HG03280 (cell line): ENCODE measurements around the gene ATOH8.

Source experiments
- ATAC-seq: cut with Tn5 transposase; IDR thresholded peaks from one replicate; pipeline ENCODE4 v1.9.1; 2021; ENCODE audit warnings: mild to moderate bottlenecking, moderate library complexity; ENCODE audit not compliant: unreplicated experiment

ATOH8 gene

DNA sequence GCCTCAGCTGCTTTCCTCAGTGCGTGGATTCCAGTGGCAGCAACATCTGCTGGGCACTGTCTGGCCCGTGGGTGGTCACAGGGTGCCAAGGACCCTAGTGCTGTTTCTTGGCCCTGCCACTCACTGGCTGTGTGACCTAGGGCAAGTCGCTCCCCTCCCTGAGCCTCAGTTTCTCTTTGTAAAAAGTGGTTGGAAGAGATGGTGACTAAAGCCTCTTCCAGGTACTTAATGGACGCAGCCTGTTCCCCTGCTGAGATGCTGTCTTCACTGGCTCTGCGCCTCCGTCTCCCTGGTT lies 42.2 kb downstream of the ATOH8 start:
- ATAC-seq: no peak

DNA sequence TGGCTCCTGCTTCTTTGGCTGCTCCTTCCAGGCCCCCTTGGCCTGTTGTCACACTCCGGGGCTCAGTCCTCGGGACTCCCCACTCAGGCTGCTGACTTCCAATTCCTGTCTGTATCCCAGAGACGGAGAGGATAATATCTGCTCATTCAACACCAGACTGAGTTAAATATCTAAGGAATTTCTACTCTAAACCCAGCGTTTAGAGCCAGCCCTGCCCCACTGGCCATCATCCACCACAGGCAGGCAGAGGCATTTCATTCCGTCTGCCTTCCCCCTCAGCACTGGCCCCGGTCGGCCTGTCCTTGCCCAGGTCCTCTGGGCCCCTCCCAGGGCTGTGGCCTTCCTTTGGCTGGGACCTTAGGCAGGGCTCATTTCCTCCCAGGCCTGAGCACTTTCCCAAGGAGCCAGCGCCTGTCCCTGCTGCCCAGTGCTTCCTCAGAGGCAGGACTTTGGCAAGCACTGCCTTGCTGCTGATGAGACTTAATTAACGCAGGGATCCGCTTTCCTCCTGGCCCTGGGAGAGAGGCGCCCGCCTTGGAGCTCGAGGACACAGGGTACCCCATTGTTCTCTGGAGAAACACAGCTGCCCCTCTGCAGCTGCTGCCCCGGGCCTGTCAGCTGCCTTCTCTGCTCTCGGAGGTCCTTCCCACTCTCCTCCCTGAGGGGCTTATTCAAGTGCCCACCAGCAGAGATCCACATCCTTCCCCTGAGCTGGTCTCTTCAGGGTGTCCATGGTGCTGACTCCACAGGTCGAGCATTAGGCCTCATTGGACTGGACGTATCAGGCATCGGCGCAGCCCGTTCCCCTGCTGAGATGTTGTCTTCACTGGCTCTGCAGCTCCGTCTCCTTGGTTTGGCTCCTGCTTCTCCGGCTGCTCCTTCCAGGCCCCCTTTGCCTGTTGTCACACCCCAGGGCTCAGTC lies 42.8 kb downstream of the ATOH8 start:
- ATAC-seq: no peak

DNA sequence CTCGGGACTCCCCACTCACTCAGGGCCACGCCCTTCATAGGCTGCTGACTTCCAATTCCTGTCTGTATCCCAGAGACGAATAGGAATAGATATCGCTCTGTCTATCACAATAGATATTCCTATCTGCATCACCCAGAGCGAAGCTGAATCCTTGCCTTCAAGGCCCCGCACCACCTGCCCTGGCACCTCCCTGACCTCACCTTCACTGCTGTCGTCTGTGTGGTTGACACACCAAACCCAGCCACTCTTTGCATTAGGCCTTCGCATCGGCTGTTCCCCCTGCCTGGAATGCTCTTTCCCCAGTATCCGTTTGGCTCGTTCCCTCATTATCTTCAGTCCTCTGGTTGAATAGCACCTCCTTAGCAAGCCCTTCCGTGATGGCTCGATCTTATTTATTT lies 43.5 kb downstream of the ATOH8 start:
- no peak for ATAC-seq

DNA sequence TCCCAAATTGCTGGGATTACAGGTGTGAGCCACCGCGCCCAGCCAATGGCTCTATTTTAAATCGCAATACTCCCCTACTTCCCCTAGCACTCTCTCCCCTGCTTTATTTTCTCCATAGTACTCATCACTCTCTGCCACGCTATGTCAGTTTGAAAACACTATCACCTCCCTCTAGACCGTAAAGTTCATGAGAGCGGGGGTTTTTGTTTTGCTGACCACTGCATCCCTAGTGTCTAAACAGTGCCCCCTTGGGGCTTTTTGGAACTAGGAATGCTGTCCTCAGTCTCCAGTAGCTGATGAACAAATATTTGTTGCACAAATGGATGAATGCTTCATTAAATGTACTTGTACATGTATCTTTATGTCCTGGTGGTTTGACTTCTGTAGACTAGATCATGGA lies 44.1 kb downstream of the ATOH8 start:
- no peak for ATAC-seq

DNA sequence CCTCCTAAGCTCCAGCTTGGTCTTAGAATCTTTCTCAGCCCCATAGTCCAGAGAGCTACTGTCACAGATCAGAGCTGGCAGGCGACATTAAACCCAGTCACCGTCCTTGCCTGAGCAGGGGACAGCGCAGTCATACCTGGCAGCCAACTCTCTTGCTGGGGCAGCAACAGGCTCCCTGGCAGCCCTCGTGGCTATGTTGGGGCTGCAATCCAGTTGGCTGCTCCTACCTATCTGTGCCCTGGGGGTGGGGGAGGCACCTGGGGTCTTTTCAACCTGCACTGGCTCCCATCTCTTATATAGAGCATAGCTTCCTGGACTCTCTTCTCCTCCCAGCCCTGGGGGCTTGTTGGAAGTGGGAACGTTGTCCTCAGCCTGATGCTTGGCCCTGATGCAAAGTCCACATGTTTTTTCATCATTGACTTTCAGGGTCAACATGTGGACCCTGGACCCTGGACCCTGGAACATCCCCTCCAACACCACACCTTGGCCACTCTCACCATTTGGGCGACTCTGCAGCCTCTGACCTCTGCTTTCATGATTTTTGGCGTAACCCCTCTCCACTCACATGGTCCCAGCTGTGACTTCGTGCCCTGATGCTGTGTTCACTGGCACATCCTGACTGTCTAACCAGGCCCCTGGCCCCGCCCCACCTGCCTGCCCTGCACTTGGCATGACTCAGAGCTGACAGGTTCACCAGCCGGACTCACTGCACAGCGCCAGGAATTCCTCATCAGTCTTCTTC lies 45.6 kb downstream of the ATOH8 start:
- no peak for ATAC-seq

DNA sequence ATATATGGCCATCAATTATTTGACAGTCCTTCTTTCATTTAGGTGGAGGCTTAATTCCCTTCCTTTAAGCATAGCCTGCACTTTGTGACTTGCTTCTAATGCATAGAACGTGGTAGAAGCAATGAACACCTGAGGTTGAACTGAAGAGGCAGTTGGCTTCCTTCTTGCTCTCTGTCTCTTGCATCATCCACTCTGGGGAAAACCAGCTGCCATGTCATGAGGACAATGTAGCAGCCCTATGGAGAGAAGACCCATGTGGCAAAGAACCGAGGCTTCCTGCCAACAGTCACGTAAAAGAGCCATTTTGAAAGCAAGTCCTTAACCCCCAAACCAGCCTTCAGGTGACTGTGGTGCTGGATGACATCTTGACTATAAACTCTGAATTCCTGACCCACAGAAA lies 46.8 kb downstream of the ATOH8 start:
- no peak for ATAC-seq

DNA sequence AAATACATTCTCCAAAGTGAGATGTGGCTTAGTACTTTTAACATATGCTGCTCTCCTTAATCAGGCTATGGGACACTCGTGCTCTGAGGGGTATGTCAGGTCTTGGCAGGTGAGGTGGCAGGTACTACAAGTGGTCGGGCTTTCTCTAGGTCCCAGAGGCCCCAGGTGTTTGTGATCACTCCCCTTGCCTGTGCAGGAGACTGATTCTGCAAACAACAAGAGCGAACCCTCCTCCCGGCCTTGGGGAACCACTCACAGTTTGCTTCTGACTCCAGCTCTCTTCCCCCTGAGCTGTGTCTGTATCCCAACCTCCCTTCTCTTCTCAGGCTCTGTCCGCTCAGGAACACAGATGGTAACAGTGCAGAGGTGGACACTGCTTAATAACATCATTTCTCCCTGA lies 48.1 kb downstream of the ATOH8 start:
- ATAC-seq: no peak

DNA sequence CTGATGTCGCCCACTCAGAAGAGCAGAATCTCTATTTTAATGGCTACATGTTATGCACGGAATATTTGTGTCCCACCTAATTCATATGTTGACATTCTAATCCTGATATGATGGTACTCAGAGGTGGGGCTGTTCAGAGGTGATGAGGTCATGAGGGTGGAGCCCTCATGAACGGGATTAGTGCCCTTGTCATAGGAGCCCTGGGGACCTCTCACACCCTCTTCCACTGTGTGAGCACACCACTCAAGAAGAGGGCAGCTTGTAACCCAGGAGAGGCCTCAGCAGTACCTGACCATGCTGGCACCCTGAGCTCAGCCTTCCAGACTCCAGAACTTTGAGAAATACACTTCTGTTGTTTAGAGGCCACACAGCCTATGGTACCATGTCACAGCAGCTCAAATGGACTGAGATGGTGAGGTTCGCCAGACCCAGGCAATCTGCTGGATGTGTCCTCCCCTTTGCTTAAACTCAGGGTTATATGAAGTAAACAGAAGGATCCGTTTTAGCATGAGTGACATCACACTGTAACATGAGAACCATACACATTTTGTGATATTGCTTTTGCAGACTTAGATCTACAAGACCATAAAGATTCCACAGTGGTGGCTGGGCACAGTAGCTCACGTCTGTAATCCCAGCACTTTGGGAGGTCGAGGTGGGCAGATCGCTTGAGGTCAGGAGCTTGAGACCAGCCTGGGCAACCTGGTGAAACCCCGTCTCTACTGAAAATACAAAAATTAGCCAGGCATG lies 48.7 kb downstream of the ATOH8 start:
- ATAC-seq: no peak

DNA sequence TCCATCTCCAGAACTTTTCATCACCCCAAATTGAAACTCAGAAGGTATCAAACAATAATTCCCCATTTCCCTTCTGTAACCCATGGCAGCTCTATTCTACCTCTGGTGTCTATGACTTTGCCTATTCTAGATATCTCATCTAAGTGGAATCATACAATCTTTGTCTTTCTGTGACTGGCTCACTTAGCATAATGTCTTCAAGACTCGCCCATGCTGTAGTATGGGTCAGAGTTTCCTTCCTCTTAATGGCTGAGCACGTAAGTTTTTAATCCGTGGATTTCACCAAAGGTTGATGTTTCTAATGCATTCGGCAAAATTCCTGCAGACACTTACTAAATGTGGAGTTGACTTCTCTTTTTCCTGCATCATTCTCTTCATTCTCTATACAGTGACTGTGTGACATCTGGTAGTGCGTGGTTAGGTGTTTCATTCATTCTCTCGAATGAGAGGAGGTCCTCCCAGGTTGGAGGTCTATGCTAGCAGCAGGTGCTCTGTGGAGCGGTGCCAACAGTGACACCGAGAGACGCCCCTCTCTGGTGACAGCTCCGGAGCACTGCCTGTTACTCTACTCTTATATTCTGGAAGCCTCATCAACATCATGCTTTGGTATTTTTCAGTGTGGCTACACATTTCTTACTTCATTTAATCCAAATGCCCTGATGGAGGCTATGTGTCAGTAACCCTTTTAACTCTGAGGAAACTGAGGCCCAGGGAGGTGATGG lies 50.1 kb downstream of the ATOH8 start:
- ATAC-seq: no peak

DNA sequence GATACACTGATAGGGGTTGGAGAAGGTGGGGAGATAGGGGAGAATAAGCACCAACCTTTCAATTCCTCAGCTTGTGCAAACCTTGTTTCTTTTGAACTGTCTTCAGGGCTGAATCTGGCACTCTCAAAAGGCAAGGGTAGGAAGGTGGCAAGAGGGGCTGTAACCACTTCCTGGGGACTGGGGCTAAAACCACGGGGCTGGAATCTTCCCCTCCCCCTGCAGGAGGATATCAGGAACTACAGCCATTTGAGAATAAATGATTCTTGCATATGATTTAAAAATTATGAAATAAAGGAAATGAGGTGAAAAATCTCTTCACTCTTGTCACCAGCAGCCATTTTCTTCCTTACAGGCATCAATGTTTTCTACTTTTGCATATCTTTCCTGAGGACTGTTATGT lies 50.8 kb downstream of the ATOH8 start:
- no peak for ATAC-seq

DNA sequence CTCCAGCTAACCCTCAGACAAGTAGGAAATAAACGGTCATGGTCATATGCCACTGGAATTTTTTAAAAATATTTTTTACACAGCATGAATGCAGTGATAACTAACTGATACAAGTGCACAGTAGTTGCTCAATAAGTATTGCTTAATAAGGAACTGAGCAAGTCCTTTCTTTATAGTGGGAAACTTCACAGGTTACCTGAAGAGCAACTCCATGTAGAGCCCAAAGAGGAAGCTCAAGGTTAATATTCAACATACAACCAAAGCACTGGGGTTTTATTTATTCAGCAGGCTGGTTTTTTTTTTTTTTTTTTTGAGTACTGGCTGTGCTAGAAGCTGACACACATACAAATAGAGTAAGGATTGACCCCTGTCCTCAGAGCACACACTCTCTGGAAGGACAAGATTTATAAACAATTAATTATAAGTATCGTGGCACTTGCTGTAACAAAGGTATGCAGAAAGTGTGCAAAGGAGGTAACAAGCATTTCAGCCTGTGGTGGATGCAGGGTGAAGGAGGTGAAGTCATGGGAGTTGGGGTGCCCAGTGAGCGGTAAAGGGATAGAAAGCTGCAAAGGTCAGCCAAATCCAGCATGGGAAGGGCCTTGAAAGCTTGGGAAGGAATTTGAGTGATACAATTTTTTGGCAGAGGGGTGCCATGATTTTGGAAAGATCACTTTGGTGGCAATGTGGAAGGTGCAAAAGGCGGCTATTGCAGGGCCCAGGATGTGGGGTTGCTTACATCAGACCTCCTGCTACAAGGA lies 52.7 kb downstream of the ATOH8 start:
- no peak for ATAC-seq

DNA sequence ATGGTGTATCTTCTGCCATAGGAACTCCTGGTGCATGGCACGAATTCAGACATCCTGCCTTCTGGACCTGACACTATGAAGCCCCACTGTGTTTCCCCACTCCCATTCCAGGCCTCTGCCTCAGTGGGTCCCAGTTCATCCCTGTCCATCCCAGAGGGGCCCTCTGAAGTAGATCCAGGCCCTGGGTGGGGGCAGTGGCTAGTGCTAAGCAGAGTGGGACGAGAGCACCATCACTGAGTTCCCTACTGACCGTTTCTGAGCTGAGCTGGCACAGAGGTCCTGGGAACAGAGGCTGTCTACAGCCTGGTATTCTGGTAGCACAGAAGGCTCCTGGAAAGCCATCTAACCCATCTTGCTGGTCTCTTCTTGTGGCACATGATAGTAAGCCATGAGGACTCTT lies 54.0 kb downstream of the ATOH8 start:
- no peak for ATAC-seq

DNA sequence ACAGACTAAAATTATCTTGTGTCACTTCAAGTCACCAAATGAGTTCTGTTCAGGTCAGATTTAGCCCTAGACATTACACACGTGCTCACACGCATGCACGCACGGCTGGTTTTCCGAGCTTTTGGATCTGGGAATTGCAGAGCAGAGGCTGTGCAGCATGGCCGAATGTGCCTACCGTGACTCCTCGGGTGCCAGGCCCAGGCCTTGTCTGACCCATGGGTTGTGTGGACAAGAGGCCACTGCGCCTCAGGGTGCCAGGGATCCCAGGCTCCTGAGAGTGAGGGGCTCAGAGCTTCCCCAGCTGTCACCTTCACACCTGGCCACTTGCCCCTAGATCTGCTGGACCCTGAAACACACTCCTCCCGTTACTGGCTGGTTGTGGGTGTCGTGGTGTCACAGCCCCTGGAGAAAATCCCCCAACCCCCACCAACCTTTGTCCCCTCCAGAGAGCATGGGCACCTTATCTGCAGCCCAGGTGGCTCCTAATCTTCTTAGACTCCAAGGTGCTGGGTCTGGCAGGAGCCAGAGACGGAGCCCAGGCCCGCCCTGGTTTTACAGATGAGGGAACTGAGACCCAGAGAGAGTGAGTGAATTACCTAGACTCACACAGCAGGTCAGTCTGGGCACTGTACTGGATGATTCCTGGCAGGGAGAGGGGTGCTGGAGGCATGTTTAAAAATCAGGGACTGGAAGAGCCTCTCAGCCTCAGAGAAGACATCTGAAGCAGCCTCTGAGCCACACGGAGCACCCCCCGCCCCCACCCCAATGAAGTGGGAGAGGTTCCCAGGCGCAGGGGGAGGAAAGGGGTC lies 56.8 kb downstream of the ATOH8 start:
- ATAC-seq: no peak

DNA sequence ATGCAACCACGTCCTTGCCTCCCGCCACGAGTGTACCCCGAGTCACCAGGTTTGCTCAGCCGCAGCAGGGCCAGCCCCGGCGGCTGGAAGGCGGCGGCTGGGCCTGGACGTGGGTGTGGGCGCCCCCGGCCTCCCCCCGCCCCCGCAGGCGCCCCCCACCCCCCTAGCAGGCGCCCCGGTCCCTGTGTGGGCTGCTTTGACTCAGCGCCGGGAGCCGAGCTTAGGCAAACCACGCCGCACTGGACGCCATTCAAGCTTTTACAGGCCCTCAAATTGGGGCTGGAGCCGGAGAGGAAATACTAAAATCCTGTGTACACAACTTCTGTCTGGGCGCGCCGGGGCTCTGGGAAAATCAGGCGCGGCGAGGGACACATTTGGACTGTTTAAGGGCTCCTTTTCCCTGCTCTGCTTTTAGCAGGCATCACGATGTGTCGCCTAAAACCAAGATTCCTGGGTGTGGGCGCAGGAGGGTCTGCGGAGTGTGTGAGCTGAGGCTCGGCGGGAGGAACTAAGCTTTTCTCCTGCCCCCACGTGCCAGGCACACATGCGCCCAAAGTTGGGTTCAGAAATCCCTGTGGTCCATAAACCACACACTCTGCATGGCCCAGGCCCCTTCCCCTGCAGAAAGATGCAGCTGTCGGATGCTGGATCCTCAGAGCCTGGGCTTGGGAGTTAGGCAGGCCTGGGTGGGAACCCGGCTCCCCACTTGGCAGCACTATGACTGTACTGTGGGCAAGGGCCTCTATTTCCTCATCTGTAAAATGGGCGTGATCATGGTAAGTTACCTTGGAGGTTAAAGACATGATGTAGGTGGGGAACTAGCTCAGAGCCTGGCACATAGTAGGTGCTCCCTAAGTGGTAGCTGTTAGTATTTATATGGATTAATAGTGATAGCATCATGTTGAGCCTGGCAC lies 57.6 kb downstream of the ATOH8 start:
- no peak for ATAC-seq

DNA sequence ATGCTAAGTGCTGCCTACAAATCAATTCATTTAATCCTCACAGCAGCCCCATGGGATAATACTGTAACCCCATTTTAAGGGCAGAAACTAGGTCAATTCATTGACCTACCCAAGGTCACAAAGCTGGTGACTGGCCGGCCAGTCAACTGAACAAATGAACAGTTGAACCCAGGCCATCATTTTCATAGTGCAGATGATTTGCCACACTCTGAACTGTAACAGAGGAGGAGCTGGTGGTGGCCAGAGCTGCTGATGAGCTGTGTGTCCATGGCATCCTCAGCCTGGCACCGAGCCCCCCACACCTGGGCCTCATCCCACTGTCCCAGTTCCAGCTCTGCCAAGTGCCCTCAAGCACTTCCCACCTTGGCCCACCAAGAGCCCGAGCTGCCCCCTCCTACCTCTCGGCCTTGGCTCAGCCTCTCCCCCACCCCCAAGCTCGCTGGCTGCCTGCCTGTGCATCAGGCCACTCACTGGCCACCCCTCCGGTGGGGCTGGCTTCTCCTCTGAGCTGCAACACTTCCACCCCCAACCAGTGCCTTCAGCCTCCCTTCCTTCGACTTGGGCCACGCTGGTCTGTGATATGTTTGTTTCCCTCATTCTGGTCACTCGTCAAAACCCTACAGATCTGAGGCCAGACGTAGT lies 58.4 kb downstream of the ATOH8 start:
- ATAC-seq: no peak

DNA sequence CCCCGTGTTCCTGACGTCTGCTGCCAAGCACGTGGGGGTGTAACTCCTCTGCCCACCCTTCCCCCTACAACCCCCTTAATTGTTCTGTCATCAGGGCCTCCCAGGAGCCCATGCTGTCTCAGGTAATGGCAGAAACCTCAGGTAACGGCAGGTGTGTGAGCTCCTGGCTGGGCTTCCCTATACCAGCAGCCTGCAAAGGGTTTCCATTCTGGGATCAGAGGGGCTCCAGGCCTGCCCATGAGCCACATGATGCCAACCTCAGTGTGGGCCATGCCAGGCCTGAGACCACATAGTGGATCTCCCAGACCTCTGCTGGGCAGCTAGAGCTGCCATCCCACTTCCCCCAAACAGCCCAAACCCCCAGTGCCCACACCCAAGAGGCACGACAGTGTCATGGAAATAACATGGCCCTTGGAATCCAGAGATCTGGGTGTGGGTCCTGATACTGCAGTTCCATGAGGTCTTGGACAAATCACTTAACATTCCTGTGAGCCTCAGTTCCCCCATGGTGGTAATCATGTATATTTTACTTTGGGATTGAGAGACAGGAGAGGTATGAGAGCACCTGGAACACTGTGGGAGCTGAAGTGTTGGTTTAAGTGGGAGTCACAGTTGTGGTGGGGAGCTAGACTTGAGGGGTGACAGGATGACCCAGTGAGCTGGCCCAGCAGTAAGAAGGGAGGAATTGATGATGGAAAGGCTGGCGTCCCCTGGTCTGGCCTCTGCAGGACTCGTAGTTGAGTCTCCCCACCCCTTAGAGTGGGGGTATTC lies 59.6 kb downstream of the ATOH8 start:
- ATAC-seq: no peak
